Measurements from ENCODE around the gene UGT1A7. TPM values are rescaled to one million over a fixed set of nuclear protein-coding genes. Genes with fewer than 3 reads are reported as not detected.

Gene UGT1A7
- total and polyA plus RNA-seq, 9 of the 15 experiments (the other 6 are each of a cell fraction or from before 2014, with no cell fraction given): not detected

DNA sequence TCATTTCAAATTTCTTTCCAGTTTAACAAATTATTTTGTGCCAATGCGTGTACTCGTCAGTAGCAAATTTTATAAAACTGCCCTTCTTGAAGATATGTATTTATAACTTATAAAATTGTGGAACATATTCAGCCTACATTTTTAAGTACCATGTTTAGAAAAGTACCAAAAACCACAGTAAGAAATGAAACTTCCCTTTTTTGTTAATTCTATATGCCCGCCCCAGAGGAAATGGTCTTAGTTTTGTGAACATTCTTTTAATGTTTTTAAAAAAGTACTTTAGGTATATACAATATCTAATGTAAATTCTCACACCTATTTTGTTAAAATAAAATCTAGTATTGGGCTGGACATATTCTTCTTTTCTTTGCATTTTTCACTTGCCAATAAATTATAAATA, 8.8 kb upstream of the UGT1A7 start:
- intact Hi-C loops (cut with micrococcal nuclease): no loop called here
- ChIA-PET POLR2A (no interaction called here), CTCF (ENCODE audit: low intra/inter-chr PET ratio) (no interaction called here)
- no TSS peak for BruUV-seq (replicated peaks)
- no peak overlapping the region for H3K4me2 ChIP-seq (ENCODE audit: insufficient read depth, low read length)
- H3K27me3 ChIP-seq (ENCODE audit: control insufficient read depth in 2 of 2, insufficient read depth in 2 of 2, low read length in 2 of 2): no peaks in the 10 kb centered on the region
- no peak overlapping the region for H3K9ac ChIP-seq (ENCODE audit: insufficient read depth in 1 of 2, low read depth in 2 of 2, low read length in 2 of 2)
- in situ Hi-C loops (cut with MboI): no loop called here
- 3% methylated on average over 3 of the region's 3 CpGs for WGBS (ENCODE audit: insufficient coverage, low coverage, missing lambda C conversion rate)
- TF ChIP-seq CEBPB (tag; IDR thresholded peaks at IDR 0.05) (no peak), KDM1A (IDR thresholded peaks at IDR 0.05) (no peak), U2AF2 (optimal IDR thresholded peaks at IDR 0.05; ENCODE audit: low read depth, low read length) (no peak), ZNF707 (CRISPR knock-in tag; conservative IDR thresholded peaks at IDR 0.05) (no peak), ATF7 (IDR thresholded peaks at IDR 0.05) (no peak), CREBBP (IDR thresholded peaks at IDR 0.05; ENCODE audit: low read depth, low read length) (no peak), CCNT2 (IDR thresholded peaks at IDR 0.05; ENCODE audit: borderline replicate concordance, extremely low read depth, insufficient read length, low read depth, low read length) (no peak)
- TF ChIP-seq, protein P1, sequence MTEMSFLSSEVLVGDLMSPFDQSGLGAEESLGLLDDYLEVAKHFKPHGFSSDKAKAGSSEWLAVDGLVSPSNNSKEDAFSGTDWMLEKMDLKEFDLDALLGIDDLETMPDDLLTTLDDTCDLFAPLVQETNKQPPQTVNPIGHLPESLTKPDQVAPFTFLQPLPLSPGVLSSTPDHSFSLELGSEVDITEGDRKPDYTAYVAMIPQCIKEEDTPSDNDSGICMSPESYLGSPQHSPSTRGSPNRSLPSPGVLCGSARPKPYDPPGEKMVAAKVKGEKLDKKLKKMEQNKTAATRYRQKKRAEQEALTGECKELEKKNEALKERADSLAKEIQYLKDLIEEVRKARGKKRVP (CRISPR knock-in tag; IDR thresholded peaks at IDR 0.05): no peak
- TF ChIP-seq, protein P2, sequence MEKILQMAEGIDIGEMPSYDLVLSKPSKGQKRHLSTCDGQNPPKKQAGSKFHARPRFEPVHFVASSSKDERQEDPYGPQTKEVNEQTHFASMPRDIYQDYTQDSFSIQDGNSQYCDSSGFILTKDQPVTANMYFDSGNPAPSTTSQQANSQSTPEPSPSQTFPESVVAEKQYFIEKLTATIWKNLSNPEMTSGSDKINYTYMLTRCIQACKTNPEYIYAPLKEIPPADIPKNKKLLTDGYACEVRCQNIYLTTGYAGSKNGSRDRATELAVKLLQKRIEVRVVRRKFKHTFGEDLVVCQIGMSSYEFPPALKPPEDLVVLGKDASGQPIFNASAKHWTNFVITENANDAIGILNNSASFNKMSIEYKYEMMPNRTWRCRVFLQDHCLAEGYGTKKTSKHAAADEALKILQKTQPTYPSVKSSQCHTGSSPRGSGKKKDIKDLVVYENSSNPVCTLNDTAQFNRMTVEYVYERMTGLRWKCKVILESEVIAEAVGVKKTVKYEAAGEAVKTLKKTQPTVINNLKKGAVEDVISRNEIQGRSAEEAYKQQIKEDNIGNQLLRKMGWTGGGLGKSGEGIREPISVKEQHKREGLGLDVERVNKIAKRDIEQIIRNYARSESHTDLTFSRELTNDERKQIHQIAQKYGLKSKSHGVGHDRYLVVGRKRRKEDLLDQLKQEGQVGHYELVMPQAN (IDR thresholded peaks at IDR 0.05; ENCODE audit: borderline replicate concordance): no peak
- no peaks in the 10 kb centered on the region for H3K4me1 ChIP-seq (replicated peaks in 1 of 2; ENCODE audit: control insufficient read depth in 2 of 2, insufficient read depth in 2 of 2, low read length in 2 of 2)
- no peak overlapping the region for H3K27ac ChIP-seq (ENCODE audit: extremely low read depth, low read depth, low read length)
- H2AFZ ChIP-seq (ENCODE audit: low read depth, low read length): no peak overlapping the region
- no peaks in the 10 kb centered on the region for H3K79me2 ChIP-seq (ENCODE audit: control insufficient read depth, insufficient read depth, low read length)
- no peak overlapping the region for H3K4me3 ChIP-seq
- no peaks in the 10 kb centered on the region for H3K9me3 ChIP-seq (replicated peaks; ENCODE audit: control insufficient read depth, insufficient read depth, low read depth, low read length)
- no peaks in the 10 kb centered on the region for H4K20me1 ChIP-seq (replicated peaks; ENCODE audit: control insufficient read depth, insufficient read depth, low read length)
- no peaks in the 10 kb centered on the region for H3K36me3 ChIP-seq (ENCODE audit: control insufficient read depth, insufficient read depth, low read length)
- H3K9me1 ChIP-seq (ENCODE audit: control insufficient read depth, insufficient read depth, low read length): no peaks in the 10 kb centered on the region
- DNase-seq (ENCODE audit: extremely low read depth in 1 of 4, low spot score in 3 of 4) (no peak), FAIRE-seq (no peak), ATAC-seq (no peak)
